Activated CD4-positive, CD25-positive, alpha-beta regulatory T cell treated with anti-CD3 and anti-CD28 coated beads, Interleukin-2, amount 50 U/mL, for 24 hours (primary cell): ENCODE results near the gene RHPN2.

ENCODE experiments used
- ATAC-seq, 2 donors: fragments of 150-1000 bp; cut with Tn5 transposase; one replicate each; pipeline ENCODE4 v1.10.0; 2021; ENCODE audit warnings: mild to moderate bottlenecking in 1 of 2, moderate library complexity in 1 of 2

RHPN2 gene

DNA sequence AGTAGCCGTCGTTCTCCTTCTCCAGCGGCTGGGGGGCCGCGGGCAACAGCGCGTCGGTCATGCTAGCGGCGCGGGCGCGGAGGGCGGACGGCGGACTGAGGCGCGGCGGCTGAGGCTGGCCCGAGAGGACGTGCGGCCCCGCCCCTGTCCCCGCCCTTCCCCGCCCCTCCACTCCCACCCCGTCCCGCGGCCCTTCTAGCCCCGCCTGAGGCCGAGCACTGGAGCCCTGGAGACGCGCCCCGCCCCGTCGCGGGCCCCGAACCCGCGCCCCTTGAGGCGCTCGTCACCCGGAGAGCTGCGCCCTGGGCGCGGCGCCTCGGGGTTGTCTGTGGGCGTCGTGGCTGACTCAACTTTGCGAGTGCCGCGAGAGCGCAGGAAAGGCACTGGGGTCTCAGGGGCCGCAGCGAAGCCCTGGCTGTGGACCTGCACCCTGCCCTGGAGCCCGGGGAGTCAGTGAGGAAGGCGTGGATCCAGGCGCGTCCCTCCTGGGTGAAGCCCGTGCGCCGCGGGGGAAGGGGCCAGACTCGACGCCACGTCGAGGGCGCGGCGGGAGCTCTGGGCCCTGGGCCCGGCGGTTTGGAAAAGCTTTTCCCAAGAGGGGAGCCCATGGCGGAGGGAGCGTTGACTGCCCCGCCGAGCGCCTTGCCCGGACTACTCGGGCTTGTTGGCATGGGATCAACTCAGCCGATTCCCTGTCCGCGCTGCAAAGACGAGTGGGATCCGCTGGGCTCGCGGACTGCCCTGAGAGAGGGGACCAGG lies at the start of gene RHPN2:
RHPN2 (minus strand) TSS at position 97 of the 759 bp plus-strand sequence; CDS start at position 61, 36 bp downstream.
- ATAC-seq, result peak; percentile 88 to 89

- ATAC-seq, result no peak
Measured at GRCh38 chr19:33114312-33114711, 49.6 kb upstream of the RHPN2 start.

DNA sequence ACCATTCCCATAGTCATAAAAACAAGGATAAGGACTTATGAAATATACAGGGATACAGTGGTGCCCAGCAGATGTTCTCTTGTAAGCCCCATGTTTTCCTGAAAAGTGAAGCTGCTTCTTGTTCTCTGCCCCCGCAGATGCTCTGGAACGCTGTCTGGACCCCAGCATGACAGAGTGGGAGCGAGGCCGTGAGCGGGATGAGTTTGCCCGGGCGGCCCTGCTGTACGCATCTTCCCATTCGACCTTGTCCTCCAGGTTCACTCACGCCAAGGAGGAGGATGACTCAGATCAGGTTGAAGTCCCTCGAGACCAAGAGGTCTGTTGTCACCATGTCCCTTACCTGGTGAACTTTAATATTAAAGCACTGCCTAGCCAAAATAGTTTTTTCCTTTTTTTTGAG lies 46.9 kb upstream of the RHPN2 start:
- no peak for ATAC-seq

DNA sequence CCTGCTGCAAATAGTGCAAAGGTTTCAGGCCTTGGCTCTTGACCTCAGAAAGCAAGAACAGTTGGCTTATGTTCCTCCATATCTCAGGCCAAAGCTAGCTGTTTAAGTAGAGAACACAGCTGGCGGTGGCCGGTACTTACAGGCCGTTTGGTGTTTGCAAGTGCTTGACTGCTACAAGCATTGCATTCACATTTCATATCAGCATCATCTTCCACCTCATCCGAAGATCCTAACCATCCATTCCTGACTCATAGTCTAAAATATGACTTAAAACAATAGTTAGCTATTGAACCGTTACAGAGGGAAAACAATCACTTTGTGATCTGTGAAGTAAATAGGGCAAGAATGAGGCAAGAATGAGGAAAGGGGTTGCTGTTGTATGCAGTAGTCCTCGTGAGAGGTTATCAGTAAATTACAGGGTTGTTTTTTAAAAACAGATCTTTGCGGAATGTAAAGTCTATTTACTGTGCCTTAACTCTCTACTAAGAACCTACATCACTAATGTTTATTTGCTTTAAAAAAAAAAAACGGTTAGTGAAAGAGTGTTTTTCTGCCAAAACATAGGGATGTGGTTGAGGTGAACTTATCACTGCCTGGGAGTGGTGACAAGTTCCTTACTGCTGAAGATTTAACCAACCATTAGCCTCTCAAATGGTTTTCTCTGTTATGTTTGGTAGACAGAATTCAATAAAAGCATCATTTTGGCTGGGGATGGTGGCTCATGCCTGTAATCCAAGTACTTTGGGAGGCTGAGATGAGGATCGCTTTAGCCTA lies 45.6 kb upstream of the RHPN2 start:
- no peak for ATAC-seq

DNA sequence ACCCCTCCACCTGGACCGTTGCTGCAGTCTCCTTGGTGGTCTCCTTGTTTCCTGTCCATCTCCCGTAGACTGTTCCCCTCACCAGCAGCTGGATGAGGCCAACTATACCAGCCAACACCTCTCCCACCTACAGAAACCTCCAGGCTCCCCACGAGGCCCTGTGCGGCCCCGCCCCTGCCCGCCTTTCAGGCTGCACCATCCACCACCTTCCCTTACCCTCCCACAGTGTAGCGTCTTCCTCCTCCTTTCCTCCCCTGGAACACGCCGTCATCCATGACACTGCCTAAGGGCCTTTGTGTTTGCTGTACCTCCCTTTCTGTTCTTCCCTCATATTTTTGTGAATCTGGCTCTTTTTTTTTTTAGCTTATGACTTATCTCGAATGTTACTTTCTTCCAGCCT lies 43.5 kb upstream of the RHPN2 start:
- ATAC-seq, result no peak

- no peak for ATAC-seq
Measured at GRCh38 chr19:33102893-33103292, 38.2 kb upstream of the RHPN2 start.

GRCh38 chr19:33100894-33101644 lies 36.4 kb upstream of the RHPN2 start:
- ATAC-seq, result no peak

DNA sequence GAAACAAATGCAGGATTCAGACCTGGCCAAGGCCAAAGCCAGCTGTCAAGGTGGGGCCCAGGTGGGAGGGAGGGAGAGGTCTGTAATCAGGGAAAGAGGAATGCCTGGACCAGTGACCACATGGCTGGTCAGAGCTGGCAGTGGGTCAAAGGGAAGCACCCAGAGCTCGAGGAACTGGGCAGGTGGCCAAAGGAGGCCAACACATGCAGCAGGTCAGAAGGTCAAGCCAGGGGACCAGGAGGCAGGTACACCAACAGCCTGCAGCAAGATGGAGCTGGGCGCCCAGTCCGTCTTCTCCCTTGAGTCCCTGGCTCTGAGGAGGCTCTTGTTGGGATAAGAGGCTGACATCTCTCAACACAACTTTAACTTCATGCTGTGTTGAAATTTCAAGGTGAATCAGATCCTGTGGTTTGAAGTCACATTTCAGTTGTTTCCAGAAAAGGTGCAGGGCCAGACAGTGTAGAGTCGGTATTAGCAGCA lies 33.4 kb upstream of the RHPN2 start:
- no peak for ATAC-seq

DNA sequence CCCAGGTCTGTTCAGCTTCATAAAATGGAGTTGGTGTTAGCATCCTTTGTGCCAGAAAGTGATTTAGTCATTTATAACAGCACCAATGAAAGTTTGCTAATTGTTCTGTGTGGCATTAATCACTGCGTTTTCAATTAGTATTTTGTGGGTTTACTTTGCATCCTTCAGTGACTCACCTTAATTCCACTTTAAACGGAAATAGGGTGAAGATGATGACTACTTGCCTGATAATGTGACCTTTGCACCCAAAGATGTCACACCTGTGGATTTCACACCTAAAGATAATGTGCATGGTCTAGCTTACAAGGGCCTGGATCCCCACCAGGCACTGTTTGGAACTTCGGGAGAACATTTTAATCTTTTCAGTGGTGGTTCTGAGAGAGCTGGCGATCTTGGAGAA lies 31.3 kb upstream of the RHPN2 start:
- peak; percentile 84 to 90 for ATAC-seq

GRCh38 chr19:33094436-33095067 lies 29.9 kb upstream of the RHPN2 start:
- no peak for ATAC-seq

DNA sequence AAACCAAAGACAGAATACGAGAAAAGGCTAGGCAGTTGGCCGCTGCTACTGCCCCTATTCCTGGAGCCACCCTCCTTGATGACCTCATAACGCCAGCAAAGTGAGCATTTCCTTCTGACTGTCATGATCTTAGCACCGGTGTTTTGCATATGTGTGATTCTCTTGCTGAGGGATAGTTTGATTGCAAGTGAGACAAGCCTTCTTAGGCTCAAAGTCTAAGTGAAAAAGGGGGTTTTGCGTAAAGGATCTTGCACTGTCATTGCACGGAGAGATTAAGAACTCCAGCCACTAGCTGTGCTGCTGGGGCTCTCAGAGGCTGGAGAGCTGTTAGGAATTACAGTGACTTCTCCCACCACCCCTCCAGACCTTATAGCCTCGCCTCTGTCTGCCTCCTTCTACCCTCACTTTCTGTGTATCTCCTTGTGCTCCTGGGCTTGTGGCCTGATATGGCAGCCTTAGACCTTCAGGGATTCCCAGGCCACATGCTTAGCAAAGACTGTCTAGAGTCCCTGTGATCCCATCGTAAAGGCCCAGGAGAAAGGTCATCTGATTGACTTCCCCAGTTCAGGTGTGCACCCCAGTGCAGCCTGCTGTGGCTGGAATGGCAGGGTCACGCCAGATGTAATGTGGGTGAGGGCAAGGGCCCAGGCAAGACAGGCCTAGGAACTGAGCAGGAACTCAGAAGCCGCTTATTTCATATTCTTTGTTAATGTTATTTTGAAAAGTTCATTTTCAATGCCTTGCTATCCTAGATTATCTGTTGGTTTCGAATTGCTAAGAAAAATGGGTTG lies 28.9 kb upstream of the RHPN2 start:
- no peak for ATAC-seq

- no peak for ATAC-seq
Measured at GRCh38 chr19:33090179-33090578, 25.5 kb upstream of the RHPN2 start.

- ATAC-seq, result no peak
Measured at GRCh38 chr19:33089010-33089409, 24.3 kb upstream of the RHPN2 start.

- ATAC-seq, result no peak
Measured at GRCh38 chr19:33086955-33087354, 22.3 kb upstream of the RHPN2 start.

DNA sequence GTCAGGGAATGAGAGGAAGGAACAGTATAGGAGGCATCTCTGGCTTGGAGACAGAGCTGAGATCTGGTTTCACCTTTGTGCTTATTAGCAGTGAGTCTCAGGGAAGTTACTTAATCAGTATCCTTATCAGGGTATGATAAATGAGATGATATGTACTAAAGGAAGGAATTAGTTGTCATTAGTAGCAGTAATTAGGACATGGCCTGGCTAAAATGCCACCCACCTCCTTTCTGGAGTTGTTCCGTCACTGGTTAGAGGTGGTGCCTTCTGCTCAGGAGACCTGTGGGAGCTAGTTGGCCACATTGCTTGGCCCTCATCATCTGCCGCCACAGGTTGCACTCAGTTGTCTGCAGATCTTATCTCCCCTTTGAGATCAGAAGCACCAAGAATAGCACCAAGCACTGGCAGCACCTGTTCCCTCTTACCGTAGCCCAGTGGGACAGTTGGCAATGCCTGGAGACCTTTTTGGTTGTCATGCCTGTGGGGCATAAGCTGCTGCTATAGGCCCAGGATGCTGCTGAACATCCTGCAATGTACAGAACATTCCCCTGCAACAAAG lies 21.0 kb upstream of the RHPN2 start:
- ATAC-seq, result no peak

DNA sequence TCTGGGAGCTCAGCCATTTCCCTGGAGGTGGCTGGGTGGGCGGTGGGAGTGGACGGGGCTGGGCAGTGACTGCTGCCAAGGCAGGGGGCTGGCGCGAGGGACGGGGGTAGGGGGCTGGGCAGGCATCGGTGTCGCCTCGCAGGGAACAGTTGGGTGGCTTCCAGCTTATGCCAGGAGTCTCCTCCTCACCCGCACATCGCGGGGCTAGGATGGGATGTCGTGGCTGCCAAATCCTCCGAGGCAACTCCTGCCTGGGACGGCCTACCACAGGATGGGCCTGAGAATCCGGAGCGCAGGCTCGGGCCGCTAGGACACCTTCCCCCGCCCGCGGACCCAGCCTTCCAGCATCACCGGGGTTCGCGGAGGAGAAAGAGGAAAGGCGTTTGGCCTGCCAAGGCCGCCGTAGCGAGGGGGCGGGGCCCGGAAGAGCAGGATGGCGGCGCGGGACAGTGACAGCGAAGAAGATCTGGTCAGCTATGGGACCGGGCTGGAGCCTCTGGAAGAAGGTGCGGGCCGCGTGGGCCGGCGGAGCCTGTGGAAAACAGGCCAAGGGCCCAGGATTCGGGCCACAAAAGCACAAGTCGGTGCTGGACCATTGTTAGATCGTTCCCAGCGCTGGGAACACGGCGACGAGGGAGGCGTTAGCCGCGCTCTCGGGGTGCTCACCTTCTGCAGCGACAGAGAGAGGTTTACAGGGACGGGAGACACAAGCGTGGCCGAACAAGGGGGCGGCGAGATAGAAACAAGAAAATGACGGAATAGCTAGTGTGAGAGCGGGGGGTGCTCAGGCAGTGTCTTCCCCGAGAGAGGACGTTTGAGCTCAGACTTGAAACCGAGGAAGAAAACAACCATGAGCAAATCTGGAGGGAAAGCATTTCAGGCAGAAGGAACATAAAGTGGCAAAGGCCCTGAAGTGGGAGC lies 16.3 kb upstream of the RHPN2 start, which contains the start of gene GPATCH1:
GPATCH1 (plus strand) TSS at position 421 of the 921 bp plus-strand sequence; CDS start at position 434, 13 bp downstream.
- ATAC-seq, result peak; percentile 93 to 94

DNA sequence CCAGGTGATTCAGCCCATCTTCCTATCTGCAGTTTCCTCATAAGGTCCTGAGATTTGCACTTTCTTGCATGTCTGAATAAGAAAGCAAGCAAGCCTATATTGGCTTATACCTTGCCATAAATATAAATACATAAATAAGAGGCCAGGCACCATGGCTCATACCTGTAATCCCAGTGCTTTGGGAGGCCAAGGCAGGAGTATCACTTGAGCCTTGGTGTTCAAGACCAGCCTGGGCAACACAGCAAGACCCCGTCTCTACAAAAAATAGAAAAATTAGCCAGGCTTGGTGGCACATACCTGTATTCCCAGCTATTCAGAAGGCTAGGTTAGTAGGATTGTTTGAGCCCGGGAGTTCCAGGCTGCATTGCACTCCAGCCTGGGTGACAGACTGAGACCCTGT lies 10.8 kb upstream of the RHPN2 start:
- ATAC-seq, result no peak

DNA sequence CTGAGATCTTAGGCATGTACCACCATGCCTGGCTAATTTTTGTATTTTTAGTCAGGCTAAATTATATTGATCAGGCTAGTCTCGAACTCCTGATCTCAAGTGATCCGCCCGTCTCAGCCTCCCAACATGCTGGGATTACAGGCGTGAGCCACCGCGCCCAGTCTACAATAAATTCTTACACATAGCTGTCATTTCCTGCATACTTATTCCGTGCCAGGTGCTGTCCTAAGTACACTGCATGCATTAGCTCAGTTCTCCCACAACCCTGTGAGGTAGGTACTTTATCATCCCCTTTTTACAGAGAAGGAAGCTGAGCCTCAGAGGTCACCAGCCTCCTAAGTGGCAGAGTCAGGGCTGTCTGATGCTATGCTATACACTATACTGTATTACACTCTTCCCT lies 7.2 kb upstream of the RHPN2 start:
- no peak for ATAC-seq

DNA sequence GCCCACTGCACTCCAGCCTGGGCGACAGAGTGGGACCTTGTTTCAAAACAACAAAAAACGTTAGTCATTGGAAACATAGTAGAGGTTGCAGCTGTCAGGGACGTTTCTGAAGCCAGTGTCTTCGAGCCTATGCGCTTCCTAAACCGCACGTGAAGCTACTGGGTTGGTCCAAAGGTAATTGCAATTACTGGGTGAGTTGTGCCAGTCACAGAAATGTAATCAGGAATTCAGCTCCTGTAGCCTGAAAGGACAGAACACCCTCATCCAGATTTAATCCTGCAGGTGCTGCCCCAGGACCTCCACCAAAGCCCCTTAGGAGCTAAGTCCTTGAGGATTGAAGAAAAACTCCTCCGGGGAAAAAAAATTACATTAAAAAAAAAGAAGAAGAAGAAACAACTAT lies 2.4 kb upstream of the RHPN2 start:
- no peak for ATAC-seq

GRCh38 chr19:33066543-33066942 lies 1.9 kb upstream of the RHPN2 start:
- ATAC-seq, result no peak
